ENCODE measurements around the gene NTMT1.

NTMT1 gene

GRCh38 chr9:129612815-129613519, 13.0 kb upstream of the NTMT1 start:
- no peak for DNase-seq (ENCODE audit: low read depth)

DNA sequence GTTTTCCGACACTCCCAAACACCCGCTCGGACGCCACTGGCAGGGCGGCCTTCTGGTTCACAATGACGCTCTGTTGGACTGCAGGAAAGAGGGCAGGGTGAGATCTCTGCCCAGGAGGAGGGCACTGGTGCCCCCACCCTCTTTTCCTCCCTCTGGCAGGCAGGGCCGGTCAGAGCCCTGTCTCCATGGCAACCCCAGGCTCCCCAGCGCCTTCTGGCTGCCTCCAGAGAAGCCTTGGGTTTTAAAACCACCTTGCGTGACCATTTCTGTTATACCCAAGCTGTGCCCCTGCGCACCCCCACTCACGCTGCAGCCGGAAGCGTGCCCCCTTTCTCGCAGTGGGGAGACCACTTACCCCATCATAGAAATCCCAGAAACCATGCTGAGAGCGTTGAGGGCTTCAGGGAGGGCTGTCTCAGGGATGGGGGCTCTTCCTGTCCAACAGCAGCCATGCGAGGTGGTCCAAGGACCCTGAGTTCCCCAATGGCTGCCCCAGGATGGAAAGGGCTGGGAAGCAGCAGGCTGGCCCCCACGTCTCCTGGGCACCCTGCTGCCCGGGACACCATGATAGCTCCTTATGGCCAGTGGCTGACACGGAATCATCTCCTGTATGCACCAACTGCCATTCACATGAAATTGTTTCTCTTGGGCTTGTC, 12.3 kb upstream of the NTMT1 start:
- DNase-seq (ENCODE audit: low read depth), result no peak
- H3K4me3 ChIP-seq (ENCODE audit: low read depth, low read length), result no peak overlapping the region

More at GRCh38 chr9:129612815-129613519, 13.0 kb upstream of the NTMT1 start:
- no peak overlapping the region for H3K4me3 ChIP-seq (ENCODE audit: low read depth, low read length)

GRCh38 chr9:129614932-129615331, 11.0 kb upstream of the NTMT1 start:
- DNase-seq (ENCODE audit: low read depth), result no peak

DNA sequence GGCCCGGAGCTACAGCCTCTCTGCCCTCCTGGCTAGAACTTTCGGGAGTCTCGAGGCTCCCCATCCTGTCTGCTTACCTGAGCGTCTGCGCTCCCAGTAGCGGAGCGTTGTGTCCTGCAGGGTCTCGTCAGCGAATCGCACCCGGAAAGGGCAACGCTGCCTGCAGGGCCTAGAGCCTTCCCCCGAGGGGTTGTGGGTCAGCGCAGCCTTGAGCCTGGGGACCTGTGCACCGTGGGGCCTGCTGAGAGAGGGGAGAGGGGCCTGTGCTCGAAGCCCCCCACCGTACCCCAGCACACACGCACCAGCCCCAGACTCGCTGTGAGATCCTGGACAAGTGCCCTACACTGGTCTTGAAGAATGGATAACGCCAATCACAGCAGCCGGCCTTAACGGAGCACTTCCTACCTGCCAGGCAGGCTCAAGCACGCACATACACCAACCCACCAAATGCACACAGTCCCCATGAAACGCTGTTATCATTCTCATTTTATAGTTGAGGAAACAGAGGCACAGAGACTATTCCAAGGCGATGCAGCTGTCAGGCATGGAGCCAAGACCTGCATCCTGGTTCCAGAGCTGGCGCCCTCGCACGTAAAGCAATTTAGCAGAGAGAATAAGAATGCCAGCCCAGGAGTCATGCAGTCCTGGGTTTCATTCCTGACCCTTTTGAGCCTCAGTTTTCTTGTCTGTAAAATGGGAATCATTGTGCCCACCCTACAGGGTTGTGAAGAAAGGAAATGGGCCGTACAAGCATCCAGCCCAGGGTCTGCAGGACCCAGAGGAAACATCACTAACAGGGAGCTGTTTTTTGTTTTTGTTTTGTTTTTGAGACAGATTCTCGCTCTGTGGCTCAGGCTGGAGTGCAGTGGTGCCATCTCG, 10.3 kb upstream of the NTMT1 start:
- no peak overlapping the region for H3K4me3 ChIP-seq (ENCODE audit: low read depth, low read length)
- DNase-seq (ENCODE audit: low read depth), result no peak

More at GRCh38 chr9:129614932-129615331, 11.0 kb upstream of the NTMT1 start:
- H3K4me3 ChIP-seq (ENCODE audit: low read depth, low read length), result no peak overlapping the region

DNA sequence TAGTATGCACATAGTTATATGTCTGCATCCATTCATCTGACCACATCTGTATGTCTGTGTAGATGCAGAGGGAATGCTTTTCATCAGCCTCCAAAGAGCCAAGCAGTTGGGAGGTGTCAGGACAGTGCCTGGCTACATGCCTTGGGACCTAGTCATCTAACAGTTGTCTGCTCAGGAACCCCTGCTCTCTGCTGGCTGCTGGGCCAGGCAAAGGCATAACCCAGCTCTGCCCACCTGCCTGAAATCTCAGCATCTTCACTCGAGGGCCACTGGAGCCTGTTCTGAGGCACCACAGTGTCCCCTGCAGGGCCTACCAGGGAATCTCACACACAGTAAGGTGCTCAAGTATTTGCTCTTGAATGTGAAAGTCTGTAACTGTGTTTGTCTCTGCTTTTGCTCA, 8.8 kb upstream of the NTMT1 start:
- no peak overlapping the region for H3K4me3 ChIP-seq (ENCODE audit: low read depth, low read length)
- no peak for DNase-seq (ENCODE audit: low read depth)

DNA sequence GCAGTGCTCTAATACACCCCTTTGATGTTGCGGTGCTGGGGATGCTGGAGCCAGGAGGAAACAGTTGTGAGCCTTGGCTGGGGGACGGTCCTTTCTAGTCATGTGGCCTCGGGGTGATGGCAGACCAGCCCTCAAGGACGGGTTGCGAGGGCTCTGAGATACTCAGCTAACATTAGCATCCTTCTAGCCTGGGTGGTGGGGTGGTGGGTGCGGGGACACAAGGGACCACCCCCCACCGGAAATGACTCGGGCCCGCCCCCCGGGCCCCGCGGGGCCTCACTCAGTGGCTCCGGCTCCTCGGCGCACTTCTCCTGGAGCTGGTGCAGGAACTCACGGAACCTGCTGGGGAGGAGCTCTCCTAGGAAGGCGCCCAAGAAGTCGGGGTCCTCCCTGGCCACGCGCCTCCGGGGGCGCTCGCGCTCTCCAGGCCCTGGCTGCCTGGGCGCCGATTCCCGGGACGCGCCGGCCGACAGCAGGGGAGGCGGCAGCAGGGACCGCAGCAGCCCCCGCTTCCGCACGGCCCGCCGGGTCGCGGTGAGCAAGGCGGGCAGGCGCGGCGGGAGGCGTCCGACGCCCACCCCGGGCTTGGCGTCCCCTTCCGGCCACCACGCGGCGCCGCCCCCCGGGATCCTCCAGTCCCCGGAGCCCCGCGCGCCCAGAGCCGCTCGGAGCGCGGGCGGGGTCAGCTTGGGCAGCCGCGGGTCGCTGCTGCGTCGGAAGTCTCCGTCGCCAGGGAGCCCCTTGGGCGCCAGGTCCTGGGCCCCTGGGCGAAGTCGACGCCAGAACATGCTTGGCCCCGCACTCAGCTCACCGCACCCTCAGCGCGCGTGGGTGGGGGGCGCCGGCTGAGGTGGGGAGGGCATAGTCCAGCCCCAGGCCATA, 5.9 kb upstream of the NTMT1 start:
- DNase-seq (ENCODE audit: low read depth), result no peak
- H3K4me3 ChIP-seq (ENCODE audit: low read depth, low read length), result peak overlapping the region; percentile 49

DNA sequence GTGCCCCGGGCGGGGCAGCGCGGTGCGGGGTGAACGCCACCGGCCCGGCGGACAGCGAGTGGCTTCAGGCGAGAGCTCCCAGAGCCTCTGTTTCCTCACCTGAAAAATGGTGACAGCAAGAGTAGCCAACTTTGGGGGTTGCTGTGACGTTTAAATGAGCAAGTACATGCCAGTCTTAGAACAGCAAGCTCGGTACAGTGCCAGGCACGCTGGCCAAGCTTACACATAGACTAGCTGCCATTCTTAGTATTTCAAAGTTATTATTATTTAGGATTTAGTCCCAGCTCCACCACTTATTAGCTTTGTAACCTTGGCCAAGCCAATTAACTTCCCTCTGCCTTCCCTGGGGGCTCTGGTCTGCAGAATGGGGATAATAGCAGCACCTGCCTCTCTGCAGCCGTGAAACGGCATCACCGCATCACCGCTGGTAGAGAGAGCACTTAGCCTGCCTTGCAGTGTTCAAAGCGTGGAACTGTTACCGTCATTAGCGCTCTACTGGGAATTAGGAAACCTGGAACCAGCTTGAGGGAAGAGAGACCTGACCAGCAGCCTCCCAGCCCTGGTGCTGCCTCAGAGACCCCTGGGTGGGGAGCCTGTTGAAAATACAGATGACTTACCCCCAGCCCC, 5.2 kb upstream of the NTMT1 start, which contains the start of gene C9orf50:
TSS of gene C9orf50 (minus strand) at position 433 of the 627 bp plus-strand sequence. CDS start 527 bp downstream, outside the sequence.
- peak within 1 kb of the TSS; percentile 49 for H3K4me3 ChIP-seq (ENCODE audit: low read depth, low read length)
- DNase-seq (ENCODE audit: low read depth), result no peak

DNA sequence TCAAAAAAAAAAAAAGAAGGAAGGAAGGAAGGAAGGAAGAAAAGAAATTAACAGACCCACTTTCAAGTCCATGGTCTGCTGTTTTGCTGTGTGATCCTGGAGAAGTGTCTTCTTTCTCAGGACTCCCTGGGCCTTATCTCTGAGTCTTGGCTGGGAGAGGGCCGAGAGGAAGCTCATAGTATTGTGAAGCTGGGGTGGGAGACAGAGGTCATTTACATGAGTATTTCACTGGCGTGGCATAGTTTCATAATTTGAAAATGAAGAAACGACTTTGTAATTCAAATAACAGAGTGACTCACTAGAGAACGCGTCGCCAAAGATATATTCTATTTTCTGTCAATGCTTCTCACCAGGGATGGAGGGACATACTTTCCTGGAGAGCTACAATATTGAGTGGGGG, 2.6 kb upstream of the NTMT1 start:
- DNase-seq (ENCODE audit: low read depth), result no peak
- H3K4me3 ChIP-seq (ENCODE audit: low read depth, low read length), result no peak overlapping the region

- H3K4me3 ChIP-seq (ENCODE audit: low read depth, low read length), result no peak overlapping the region
- DNase-seq (ENCODE audit: low read depth), result no peak
Measured at GRCh38 chr9:129624168-129624759, 1.7 kb upstream of the NTMT1 start.

- H3K4me3 ChIP-seq (ENCODE audit: low read depth, low read length), result no peak overlapping the region
- DNase-seq (ENCODE audit: low read depth), result no peak
Measured at GRCh38 chr9:129624947-129625346, 1.0 kb upstream of the NTMT1 start.

DNA sequence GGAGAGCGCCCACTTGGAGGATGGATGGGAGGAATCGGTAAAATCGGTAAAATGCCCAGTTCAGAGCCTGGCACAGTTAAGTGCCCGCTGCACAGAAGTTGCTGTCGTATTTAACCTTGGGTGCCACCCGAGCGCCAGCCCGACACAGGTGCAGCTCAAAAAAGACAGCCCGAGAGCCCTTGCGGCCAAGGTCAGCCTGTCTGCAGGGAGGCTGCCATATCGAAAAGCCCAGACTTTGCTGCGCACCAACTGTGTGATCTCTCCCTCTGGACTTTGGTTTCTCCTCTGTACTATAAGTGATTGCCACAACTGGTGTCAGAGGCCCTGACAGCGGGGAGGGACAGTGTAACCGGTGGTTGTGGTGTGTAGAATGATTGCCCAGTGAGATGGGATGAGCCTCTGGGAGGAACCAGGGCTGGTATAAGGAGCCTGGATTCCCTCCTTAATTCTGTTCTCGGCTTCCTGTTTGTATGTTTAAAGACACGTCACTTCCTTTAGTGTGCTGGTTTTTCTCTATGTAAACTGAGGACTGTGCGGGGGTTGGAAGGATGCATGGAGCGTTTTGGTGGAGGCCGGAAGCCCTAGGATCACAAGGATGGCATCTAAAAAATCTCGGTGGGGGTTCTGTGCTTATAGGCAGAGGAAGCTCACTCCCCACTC, 792 bp downstream of the NTMT1 start:
- peak; percentile 55 for DNase-seq (ENCODE audit: low read depth)
- H3K4me3 ChIP-seq (ENCODE audit: low read depth, low read length), result peak overlapping the region; percentile 86

DNA sequence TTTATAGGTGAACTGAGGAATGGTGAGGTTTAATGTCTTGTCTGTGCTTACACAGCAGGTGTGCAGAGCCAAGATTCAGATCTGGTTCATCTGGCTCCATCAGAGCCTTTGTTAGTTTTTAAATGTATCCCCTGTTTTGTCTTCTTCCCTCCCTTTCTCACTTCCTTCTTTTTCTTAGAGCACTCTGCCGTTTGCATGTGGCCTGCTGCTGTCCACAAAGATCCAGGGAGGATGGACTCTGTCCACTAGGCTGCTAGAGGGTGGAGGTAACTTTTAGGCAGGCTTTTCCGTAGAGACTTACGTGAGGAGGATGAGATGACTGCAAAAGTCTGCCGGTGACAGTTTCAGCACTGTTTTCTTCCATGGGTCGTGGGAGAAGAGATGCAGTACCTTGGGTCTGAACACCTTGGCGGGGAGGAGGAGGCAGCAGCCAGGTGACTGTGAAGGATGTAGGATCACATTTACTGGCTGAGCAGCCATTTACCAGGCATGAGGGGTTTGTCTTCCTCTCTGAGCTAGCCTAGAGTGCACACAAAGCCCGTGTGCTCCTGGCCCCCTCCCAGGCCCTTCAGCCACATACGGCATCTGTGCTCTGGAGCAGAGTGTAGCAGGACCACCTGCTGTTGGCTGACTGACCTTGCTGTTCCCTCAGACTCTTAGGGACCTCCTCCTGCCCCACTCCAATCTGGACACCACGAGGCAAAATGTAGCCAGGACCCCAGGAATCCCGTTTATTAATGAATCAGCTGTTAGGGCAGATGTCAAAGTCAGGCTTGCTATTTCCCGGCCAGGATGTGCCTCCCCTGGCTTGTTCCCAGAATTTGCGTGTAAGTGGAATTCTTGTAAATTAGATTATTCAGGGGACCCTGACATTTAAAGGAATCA, 1.8 kb downstream of the NTMT1 start:
- no peak for DNase-seq (ENCODE audit: low read depth)
- peak overlapping the region; percentile 86 for H3K4me3 ChIP-seq (ENCODE audit: low read depth, low read length)

DNA sequence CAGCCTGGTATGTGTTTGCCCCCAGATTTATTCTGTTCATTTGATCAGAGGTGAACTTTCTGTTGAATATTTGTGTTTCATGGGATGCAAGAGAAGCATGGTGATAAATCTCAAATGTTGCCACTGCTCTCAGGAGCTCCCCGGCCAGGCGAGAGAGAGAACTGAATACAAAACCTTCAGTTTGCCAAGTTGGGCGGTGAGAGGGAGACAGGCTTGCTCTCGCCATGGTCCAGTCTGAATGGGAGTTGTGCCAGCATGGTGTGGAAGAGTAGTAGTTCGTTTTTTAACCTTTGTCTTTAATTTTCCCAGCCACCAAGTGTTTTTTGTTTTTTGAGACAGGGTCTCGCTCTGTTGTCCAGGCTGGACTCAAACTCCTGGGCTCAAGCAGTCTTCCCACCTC, 2.7 kb downstream of the NTMT1 start:
- no peak overlapping the region for H3K4me3 ChIP-seq (ENCODE audit: low read depth, low read length)
- DNase-seq (ENCODE audit: low read depth), result no peak

DNA sequence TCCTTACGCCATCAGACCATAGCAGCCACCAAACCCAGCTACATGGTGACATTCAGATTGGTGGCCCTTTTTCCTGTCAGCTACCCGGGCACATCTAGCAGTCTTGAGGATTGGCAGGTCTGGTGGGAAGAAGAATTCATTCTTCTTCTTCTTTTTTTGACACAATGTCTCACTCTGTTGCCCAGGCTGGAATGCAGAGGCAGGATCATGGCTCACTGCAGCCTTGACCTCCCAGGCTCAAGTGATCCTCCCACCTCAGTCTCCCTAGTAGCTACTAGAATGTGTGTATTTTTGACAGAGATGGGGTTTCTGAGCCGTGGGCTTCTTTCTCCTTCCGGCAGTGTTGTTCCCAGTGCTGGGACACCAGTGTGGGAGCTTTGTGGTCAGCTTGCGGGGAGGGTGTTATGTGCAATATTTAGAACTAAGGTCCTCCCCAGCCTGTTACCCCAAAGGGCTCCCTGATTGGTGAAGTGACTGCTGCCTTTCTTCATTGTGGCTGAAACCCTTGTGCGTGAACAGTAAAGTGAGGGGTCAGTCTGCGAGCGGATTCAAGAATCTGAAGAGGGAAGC, 3.4 kb downstream of the NTMT1 start:
- H3K4me3 ChIP-seq (ENCODE audit: low read depth, low read length), result no peak overlapping the region
- DNase-seq (ENCODE audit: low read depth), result no peak

- no peak overlapping the region for H3K4me3 ChIP-seq (ENCODE audit: low read depth, low read length)
- no peak for DNase-seq (ENCODE audit: low read depth)
Measured at GRCh38 chr9:129630967-129631673, 5.2 kb downstream of the NTMT1 start.

GRCh38 chr9:129631674-129632129, 5.7 kb downstream of the NTMT1 start:
- DNase-seq (ENCODE audit: low read depth), result no peak
- H3K4me3 ChIP-seq (ENCODE audit: low read depth, low read length), result no peak overlapping the region

All from skeletal muscle cell (primary cell).